EL (cell line): ENCODE results near the gene ITIH5.
"Not testable (repeated sequence)": the region's sequence is repeated elsewhere in the genome, so short reads cannot be mapped to it uniquely, and the experiment has no call there.

Experiments
- DNase-seq: peaks from one replicate; pipeline ENCODE4 v3.0.0-alpha.2; 2016

ITIH5 gene

GRCh38 chr10:7666253-7667023 is at the start of gene ITIH5:
Gene ITIH5, minus strand, starts transcription at chr10:7666966. Its CDS starts 74 bp downstream, at chr10:7666892.
- no peak for DNase-seq

GRCh38 chr10:7715515-7715914 is 48.7 kb upstream of the ITIH5 start:
- no peak for DNase-seq

GRCh38 chr10:7711075-7711474 is 44.3 kb upstream of the ITIH5 start:
- DNase-seq, result not testable (repeated sequence)

- DNase-seq, result no peak
These were observed 43.7 kb upstream of the ITIH5 start for GRCh38 chr10:7710446-7710845.

GRCh38 chr10:7708832-7709231 is 42.1 kb upstream of the ITIH5 start:
- DNase-seq, result no peak

- no peak for DNase-seq
These were observed 41.3 kb upstream of the ITIH5 start for GRCh38 chr10:7707858-7708622.

- no peak for DNase-seq
These were observed 40.3 kb upstream of the ITIH5 start for GRCh38 chr10:7707102-7707501.

GRCh38 chr10:7706534-7707073 is 39.8 kb upstream of the ITIH5 start:
- DNase-seq, result no peak

- DNase-seq, result no peak
These were observed 38.6 kb upstream of the ITIH5 start for GRCh38 chr10:7705341-7705740.

- DNase-seq, result no peak
These were observed 37.6 kb upstream of the ITIH5 start for GRCh38 chr10:7704071-7705016.

- no peak for DNase-seq
These were observed 36.4 kb upstream of the ITIH5 start, which contains the start of gene ITIH2 for GRCh38 chr10:7703140-7703539. Gene ITIH2, plus strand, starts transcription at chr10:7703316. Its CDS starts 119 bp downstream, at chr10:7703435.

- no peak for DNase-seq
These were observed 35.6 kb upstream of the ITIH5 start for GRCh38 chr10:7702288-7702812.

GRCh38 chr10:7701158-7701742 is 34.5 kb upstream of the ITIH5 start:
- DNase-seq, result no peak

- DNase-seq, result no peak
These were observed 33.9 kb upstream of the ITIH5 start for GRCh38 chr10:7700577-7701125.

- DNase-seq, result no peak
These were observed 30.7 kb upstream of the ITIH5 start for GRCh38 chr10:7697426-7697825.

- DNase-seq, result peak; percentile 6
These were observed 29.8 kb upstream of the ITIH5 start for GRCh38 chr10:7696545-7696944.

GRCh38 chr10:7693194-7693593 is 26.4 kb upstream of the ITIH5 start:
- DNase-seq, result not testable (repeated sequence)

- not testable (repeated sequence) for DNase-seq
These were observed 25.6 kb upstream of the ITIH5 start for GRCh38 chr10:7692368-7692767.

- not testable (repeated sequence) for DNase-seq
These were observed 24.3 kb upstream of the ITIH5 start for GRCh38 chr10:7690885-7691597.

GRCh38 chr10:7689591-7689990 is 22.8 kb upstream of the ITIH5 start:
- no peak for DNase-seq
